Natural killer cell (primary cell): ENCODE data around the gene KSR2. TPM values are rescaled to one million over a fixed set of nuclear protein-coding genes. Genes with fewer than 3 reads are reported as not detected.

Experiments used
- ATAC-seq, 3 donors: fragments of 150-1000 bp in 2 of 3; fragments of 200-7000 bp in 1 of 3; cut with Tn5 transposase; 1 replicate in 1 of 3; 2 replicates in 2 of 3; pipeline ENCODE4 v1.10.0; 2021; ENCODE audit warnings: mild to moderate bottlenecking in 2 of 3, moderate library complexity in 2 of 3
- DNase-seq, 2 donors: peaks; one replicate each; pipeline versions ENCODE4 v3.0.0 to v3.0.0-alpha.2; 2013 to 2021; ENCODE audit warnings: mixed read lengths in 1 of 2
- H3K27ac ChIP-seq: one replicate; pipeline ENCODE4 v1.5.1; 2013; ENCODE audit warnings: mild to moderate bottlenecking, low read length
- H3K27me3 ChIP-seq: one replicate; pipeline ENCODE4 v1.6.1; 2013; ENCODE audit warnings: low read length; ENCODE audit not compliant: control insufficient read depth, insufficient read depth
- H3K36me3 ChIP-seq: one replicate; pipeline ENCODE4 v1.6.1; 2013; ENCODE audit warnings: low read length; ENCODE audit not compliant: control insufficient read depth, insufficient read depth
- H3K4me1 ChIP-seq: one replicate; pipeline ENCODE4 v1.6.1; 2013; ENCODE audit warnings: low read length; ENCODE audit not compliant: control insufficient read depth, insufficient read depth
- H3K4me3 ChIP-seq: one replicate; pipeline ENCODE4 v1.5.1; 2013; ENCODE audit warnings: low read length
- H3K9me3 ChIP-seq: one replicate; pipeline ENCODE4 v1.6.1; 2013; ENCODE audit warnings: low read length; ENCODE audit not compliant: control insufficient read depth, insufficient read depth
- H3K27ac Mint-ChIP-seq, 2 donors: one replicate each; pipeline ENCODE4 v1.8.0; 2022; ENCODE audit warnings: mild to moderate bottlenecking in 2 of 2, mixed read lengths in 2 of 2, moderate library complexity in 1 of 2
- H3K27me3 Mint-ChIP-seq, 2 donors: one replicate each; pipeline ENCODE4 v1.8.0; 2022; ENCODE audit warnings: low read depth in 2 of 2, mixed read lengths in 2 of 2
- H3K36me3 Mint-ChIP-seq: one replicate; pipeline ENCODE4 v1.8.0; 2022; ENCODE audit warnings: mixed read lengths
- H3K4me1 Mint-ChIP-seq, 2 donors: one replicate each; pipeline ENCODE4 v1.8.0; 2022; ENCODE audit warnings: mixed read lengths in 2 of 2
- H3K4me3 Mint-ChIP-seq: one replicate; pipeline ENCODE4 v1.8.0; 2022; ENCODE audit warnings: mild to moderate bottlenecking, moderate library complexity, mixed read lengths
- H3K9me3 Mint-ChIP-seq, 2 donors: one replicate each; pipeline ENCODE4 v1.8.0; 2022; ENCODE audit warnings: mixed read lengths in 2 of 2
- CTCF ChIP-seq: fragments of 200-600 bp; IDR thresholded peaks from one replicate; pipeline ENCODE4 v1.8.0; 2022; ENCODE audit warnings: antibody characterized with exemption
- WGBS: methylation state at CpG from one replicate; pipeline ENCODE4 v1.1.7; 2013; ENCODE audit warnings: missing lambda C conversion rate; ENCODE audit not compliant: insufficient coverage; 5-methylcytosine and 5-hydroxymethylcytosine counted together
- intact Hi-C: fragments of 100-400 bp; cut with micrococcal nuclease; formaldehyde crosslinking; loops from one replicate; pipeline ENCODE4 v1.14.2; 2022
- total RNA-seq, 4 donors: library from RNA; stranded (reverse); fragments of 120-200 nt in 1 of 4; gene quantifications; one replicate each; pipeline versions ENCODE4 v1.2.3 to v1.2.4, GENCODE V29; 2013 to 2022

KSR2 gene
- total RNA-seq, 3 donors from 2014 or later (not counting 1 experiment from before 2014, with no cell fraction given): not detected

- peaks cover 0 to 5% of the 10 kb centered on the region in 2 donors for H3K27me3 Mint-ChIP-seq
- DNase-seq (no peak), ATAC-seq (no peak)
- no peak overlapping the region for H3K27ac Mint-ChIP-seq
- 86% methylated on average over 5 of the region's 5 CpGs for WGBS
- no peaks in the 10 kb centered on the region for H3K27me3 ChIP-seq
- H3K36me3 Mint-ChIP-seq: no peaks in the 10 kb centered on the region
- H3K4me1 ChIP-seq: no peaks in the 10 kb centered on the region
- H3K9me3 ChIP-seq: no peaks in the 10 kb centered on the region
- no peak for TF ChIP-seq CTCF
- no peak overlapping the region for H3K4me3 Mint-ChIP-seq
- no peak overlapping the region for H3K27ac ChIP-seq
- no peaks in the 10 kb centered on the region for H3K36me3 ChIP-seq
- intact Hi-C loops: no loop called here
- no peaks in the 10 kb centered on the region for H3K4me1 Mint-ChIP-seq
- H3K9me3 Mint-ChIP-seq: no peaks in the 10 kb centered on the region
- no peak overlapping the region for H3K4me3 ChIP-seq
Observed at GRCh38 chr12:117933545-117933944, 35.2 kb downstream of the KSR2 start.

GRCh38 chr12:117926391-117926899 lies 42.3 kb downstream of the KSR2 start:
- WGBS: 81% methylated on average over 4 of the region's 4 CpGs
- H3K27me3 Mint-ChIP-seq: peaks cover 3 to 10% of the 10 kb centered on the region in 2 donors

GRCh38 chr12:117921929-117922777 lies 46.6 kb downstream of the KSR2 start:
- Mint-ChIP-seq H3K4me1 (no peaks in the 10 kb centered on the region), H3K36me3 (no peaks in the 10 kb centered on the region), H3K4me3 (no peak overlapping the region), H3K27ac (no peak overlapping the region), H3K9me3 (no peaks in the 10 kb centered on the region), H3K27me3 (peaks cover 4 to 10% of the 10 kb centered on the region in 2 donors)
- H3K9me3 ChIP-seq: no peaks in the 10 kb centered on the region
- no peak overlapping the region for H3K27ac ChIP-seq
- TF ChIP-seq CTCF: no peak
- H3K36me3 ChIP-seq: no peaks in the 10 kb centered on the region
- WGBS: 51% methylated on average over 5 of the region's 6 CpGs
- intact Hi-C loops: no loop called here
- ATAC-seq: no peak
- H3K4me3 ChIP-seq: no peak overlapping the region
- DNase-seq: no peak
- no peaks in the 10 kb centered on the region for H3K4me1 ChIP-seq
- no peaks in the 10 kb centered on the region for H3K27me3 ChIP-seq

More at GRCh38 chr12:117926391-117926899, 42.3 kb downstream of the KSR2 start:
- H3K9me3 Mint-ChIP-seq: no peaks in the 10 kb centered on the region
- no peak overlapping the region for H3K27ac ChIP-seq
- no peak for TF ChIP-seq CTCF
- no peak overlapping the region for H3K4me3 ChIP-seq
- intact Hi-C loops: no loop called here
- DNase-seq (no peak), ATAC-seq (no peak)
- no peaks in the 10 kb centered on the region for H3K36me3 ChIP-seq
- no peaks in the 10 kb centered on the region for H3K36me3 Mint-ChIP-seq
- no peaks in the 10 kb centered on the region for H3K4me1 ChIP-seq
- H3K27ac Mint-ChIP-seq: no peak overlapping the region
- no peaks in the 10 kb centered on the region for H3K9me3 ChIP-seq
- H3K4me3 Mint-ChIP-seq: no peak overlapping the region
- no peaks in the 10 kb centered on the region for H3K27me3 ChIP-seq
- no peaks in the 10 kb centered on the region for H3K4me1 Mint-ChIP-seq
